GM12878 (cell line): Measurements from ENCODE around the gene WDR93. TPM values are rescaled to one million over a fixed set of nuclear protein-coding genes. Genes with fewer than 3 reads are reported as not detected.

Experiments
- ATAC-seq: fragments of 200-7000 bp; cut with Tn5 transposase; 3 replicates; pipeline ENCODE4 v1.9.1; 2020; ENCODE audit warnings: mild to moderate bottlenecking, moderate library complexity
- BruUV-seq: library from RNA; stranded (reverse); fragments of 400-500 nt; replicated peaks from 2 replicates; lab custom pipeline; 2021; lab: Mats Ljungman, UMichigan
- CTCF ChIA-PET: fragments of 300-600 bp; sonication (Branson Sonifier 250); formaldehyde crosslinking; extraction: SDS; loops from one replicate; lab custom pipeline; 2021; ENCODE audit warnings: inconsistent platforms; lab: Yijun Ruan, JAX
- POLR2A ChIA-PET: fragments of 350-600 bp; formaldehyde crosslinking; extraction: SDS; loops from one replicate; lab custom pipeline; 2021; ENCODE audit warnings: inconsistent platforms; lab: Charles Lee
- RAD21 ChIA-PET: fragments of 300-600 bp; sonication (Branson Sonifier 250); formaldehyde crosslinking; loops from one replicate; lab custom pipeline; 2023; ENCODE audit warnings: antibody characterized with exemption; ENCODE audit not compliant: unreplicated experiment; lab: Charles Lee
- SMC1A ChIA-PET: fragments of 300-600 bp; sonication (Branson Sonifier 250); formaldehyde crosslinking; loops from one replicate; lab custom pipeline; 2023; ENCODE audit not compliant: unreplicated experiment, uncharacterized antibody; lab: Charles Lee
- DNase-seq: peaks from one replicate; pipeline ENCODE4 v3.0.0-alpha.2; 2011; ENCODE audit warnings: low read depth, low spot score
- FAIRE-seq: peaks from 3 replicates; lab custom pipeline; 2011; peaks lifted over from hg19 to GRCh38; lab: Jason Lieb, UNC
- H2AFZ ChIP-seq: 2 replicates; pipeline ENCODE4 v1.6.0; 2011; ENCODE audit warnings: low read depth, low read length, control low read depth; ENCODE audit not compliant: control insufficient read depth
- H3K27ac ChIP-seq: 2 replicates; pipeline ENCODE4 v1.5.1; 2011; ENCODE audit warnings: control low read depth; ENCODE audit not compliant: control insufficient read depth, insufficient read depth
- H3K27me3 ChIP-seq, 2 experiments: replicated peaks in 1 of 2; 2 replicates each; pipeline versions ENCODE4 v1.6.0 to v1.6.1; 2011; ENCODE audit warnings: low read length in 1 of 2; ENCODE audit not compliant: control insufficient read depth in 2 of 2, insufficient read depth in 2 of 2
- H3K36me3 ChIP-seq, 2 experiments: 2 replicates each; pipeline ENCODE4 v1.5.1; 2011; ENCODE audit warnings: low read length in 1 of 2; ENCODE audit not compliant: control insufficient read depth in 2 of 2, insufficient read depth in 2 of 2
- H3K4me1 ChIP-seq: 2 replicates; pipeline ENCODE4 v1.6.1; 2011; ENCODE audit warnings: mild to moderate bottlenecking, low read length, moderate library complexity, mixed read lengths; ENCODE audit not compliant: control insufficient read depth, insufficient read depth
- H3K4me2 ChIP-seq: 2 replicates; pipeline ENCODE4 v1.6.0; 2011; ENCODE audit warnings: control low read depth; ENCODE audit not compliant: control insufficient read depth, insufficient read depth
- H3K4me3 ChIP-seq: fragments of 200-600 bp; sonication (generic); 2 replicates; pipeline ENCODE4 v1.5.1; 2016
- H3K79me2 ChIP-seq: 2 replicates; pipeline ENCODE4 v1.6.0; 2011; ENCODE audit warnings: low read length; ENCODE audit not compliant: control insufficient read depth, insufficient read depth
- H3K9ac ChIP-seq: 2 replicates; pipeline ENCODE4 v1.8.0; 2011; ENCODE audit warnings: low read length, control low read depth, mixed read lengths; ENCODE audit not compliant: control insufficient read depth, insufficient read depth
- H3K9me3 ChIP-seq: replicated peaks from 3 replicates; pipeline ENCODE4 v1.5.1; 2011; ENCODE audit warnings: mild to moderate bottlenecking, low read length; ENCODE audit not compliant: control insufficient read depth, insufficient read depth
- H4K20me1 ChIP-seq: 2 replicates; pipeline ENCODE4 v1.6.0; 2011; ENCODE audit not compliant: control insufficient read depth, insufficient read depth
- ESRRA ChIP-seq: IDR thresholded peaks from 2 replicates; pipeline ENCODE4 v1.6.1; 2012; ENCODE audit warnings: mild to moderate bottlenecking, low read length, improper control_type of control experiment
- EZH2 ChIP-seq: IDR thresholded peaks from 2 replicates; pipeline ENCODE4 v1.6.1; 2012; ENCODE audit warnings: low read depth, mild to moderate bottlenecking, control low read depth, inconsistent platforms, low read length, borderline replicate concordance; ENCODE audit not compliant: control insufficient read depth
- KDM1A ChIP-seq: fragments of 200-600 bp; sonication (generic); IDR thresholded peaks from 2 replicates; pipeline ENCODE4 v1.6.1; 2016; ENCODE audit warnings: borderline replicate concordance
- NFYA ChIP-seq: IDR thresholded peaks from 2 replicates; pipeline ENCODE4 v1.6.1; 2011; ENCODE audit warnings: low read depth, mild to moderate bottlenecking, low read length, improper control_type of control experiment, borderline replicate concordance
- POU2F2 ChIP-seq: IDR thresholded peaks from 3 replicates; pipeline ENCODE4 v1.6.1; 2011; ENCODE audit warnings: low read depth, mild to moderate bottlenecking, low read length, borderline replicate concordance
- RCOR1 ChIP-seq: conservative IDR thresholded peaks from 2 replicates; pipeline ENCODE4 v1.6.1; 2012; ENCODE audit warnings: low read depth, low read length, improper control_type of control experiment
- RFX5 ChIP-seq: IDR thresholded peaks from 2 replicates; pipeline ENCODE4 v1.6.1; 2011; ENCODE audit warnings: low read depth, low read length, improper control_type of control experiment
- RUNX3 ChIP-seq: IDR thresholded peaks from 2 replicates; pipeline ENCODE4 v1.6.1; 2012; ENCODE audit warnings: low read length, inconsistent platforms
- SMARCA5 ChIP-seq: fragments of 450-650 bp; IDR thresholded peaks from 2 replicates; pipeline ENCODE4 v1.6.1; 2017; ENCODE audit warnings: mild to moderate bottlenecking
- SP1 ChIP-seq: IDR thresholded peaks from one replicate; pipeline ENCODE4 v1.6.1; 2011; ENCODE audit warnings: low read depth, low read length
- ZNF384 ChIP-seq: IDR thresholded peaks from 2 replicates; pipeline ENCODE4 v1.6.1; 2012; ENCODE audit warnings: low read depth, mild to moderate bottlenecking, low read length, improper control_type of control experiment, borderline replicate concordance
- ZZZ3 ChIP-seq: IDR thresholded peaks from 2 replicates; pipeline ENCODE4 v1.6.1; 2011; ENCODE audit warnings: low read depth; ENCODE audit not compliant: control insufficient read depth, insufficient read length
- WGBS: methylation state at CpG from one replicate; pipeline ENCODE4 v1.1.6; 2016; ENCODE audit warnings: low lambda C conversion rate; ENCODE audit not compliant: insufficient replicate concordance, insufficient coverage; ENCODE audit errors: missing lambda C conversion rate; 5-methylcytosine and 5-hydroxymethylcytosine counted together
- in situ Hi-C: fragments of 300-500 bp; cut with MboI; formaldehyde crosslinking; loops from 9 replicates; pipeline ENCODE4 v1.14.3; 2018; ENCODE audit warnings: mixed read lengths
- intact Hi-C: fragments of 100-400 bp; cut with micrococcal nuclease; formaldehyde crosslinking; loops from one replicate; pipeline ENCODE4 v1.14.2; 2022; ENCODE audit not compliant: unreplicated experiment
- polyA plus RNA-seq, 11 experiments: library from polyadenylated mRNA; depleted of rRNA in 4 of 11; unstranded in 6 of 11; stranded (reverse) in 5 of 11; fragments of >200 nt; fragmentation: Nextera tagmentation in 4 of 11; fragmentation: Illumina TruSeq in 1 of 11; extraction: Ambion mirVana in 4 of 11; extraction: Trizol in 1 of 11; gene quantifications; 1 replicate in 1 of 11; 2 replicates in 10 of 11; pipeline versions ENCODE4 v1.2.1 to v1.2.3, GENCODE V29; 2011 to 2016; ENCODE audit warnings: inconsistent platforms in 2 of 11, missing spikeins in 2 of 11, low read depth in 1 of 11
- total RNA-seq, 4 experiments: library from RNA; depleted of rRNA in 3 of 4; stranded (reverse); fragments of >200 nt in 3 of 4; fragmentation: Illumina TruSeq in 1 of 4; extraction: Trizol in 1 of 4; gene quantifications; 2 replicates each; pipeline versions ENCODE4 v1.2.1 to v1.2.3, GENCODE V29; 2013 to 2021
- TF ChIP-seq, protein P1 (sequence below): IDR thresholded peaks from 2 replicates; pipeline ENCODE4 v1.6.1; 2012; ENCODE audit warnings: low read depth, low read length, improper control_type of control experiment

WDR93 gene
- total and polyA plus RNA-seq, 10 of the 15 experiments (the other 5 are each of a cell fraction or from before 2014, with no cell fraction given) = not detected

DNA sequence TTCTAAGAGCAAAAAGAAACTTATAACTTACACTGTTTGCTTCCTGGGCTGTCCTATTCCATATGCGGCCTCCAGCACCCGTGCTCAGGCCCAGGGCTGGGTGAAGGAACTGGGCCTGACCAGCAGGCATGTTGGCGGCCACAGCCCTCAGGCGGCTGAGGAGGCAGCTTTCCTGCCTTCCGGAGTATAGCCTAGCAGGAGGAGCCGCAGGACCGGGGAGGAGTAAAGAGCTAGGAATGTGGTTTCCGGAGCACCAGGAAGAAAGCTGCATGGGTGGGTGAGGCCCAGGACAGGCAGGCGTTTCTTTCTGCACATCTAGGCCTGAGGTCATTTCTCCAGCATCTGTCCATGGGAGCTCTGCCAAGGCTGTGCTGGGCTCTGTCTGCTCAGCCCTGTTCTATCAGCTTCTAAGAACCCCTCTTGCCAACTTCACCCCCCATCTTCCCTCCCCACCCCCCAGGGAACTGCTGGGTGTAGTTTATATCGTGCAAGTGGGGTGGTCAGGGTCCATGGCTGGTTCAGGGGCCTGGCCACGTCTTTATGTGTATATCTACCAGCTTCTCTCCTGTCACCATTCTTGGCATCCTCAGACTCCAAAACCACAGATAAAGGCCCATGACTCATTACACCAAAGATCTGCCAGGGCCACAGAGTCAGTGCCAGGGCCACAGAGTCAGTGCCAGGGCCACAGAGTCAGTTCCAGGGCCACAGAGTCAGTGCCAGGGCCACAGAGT is 27.6 kb upstream of the WDR93 start:
- in situ Hi-C loops = no loop called here
- ChIA-PET CTCF (interaction anchor here (0.7 to 1.2 kb wide), 3 partner anchors 10 to 304 kb away, joined by 3 to 4 read pairs (median 3); no protein-coding TSS in a partner anchor), POLR2A (no interaction called here), SMC1A (interaction anchor here (0.6 kb wide), 1 partner anchor 19 kb away, joined by 3 read pairs; no protein-coding TSS in a partner anchor), RAD21 (no interaction called here)
- FAIRE-seq (no peak), DNase-seq (no peak), ATAC-seq (no peak)
- Histone ChIP-seq H3K79me2 (no peaks in the 10 kb centered on the region), H3K27me3 (peaks cover 0 to 2% of the 10 kb centered on the region in 2 experiments; a peak in 1 of 4 replicates), H3K4me2 (no peak overlapping the region), H3K9me3 (no peaks in the 10 kb centered on the region), H3K27ac (no peak overlapping the region), H3K4me1 (no peaks in the 10 kb centered on the region), H2AFZ (no peak overlapping the region), H3K36me3 (no peaks in the 10 kb centered on the region), H3K4me3 (no peak overlapping the region), H3K9ac (no peak overlapping the region), H4K20me1 (no peaks in the 10 kb centered on the region)
- no TSS peak for BruUV-seq
- intact Hi-C loops = no loop called here
- TF ChIP-seq NFYA = no peak
- TF ChIP-seq, protein P1, sequence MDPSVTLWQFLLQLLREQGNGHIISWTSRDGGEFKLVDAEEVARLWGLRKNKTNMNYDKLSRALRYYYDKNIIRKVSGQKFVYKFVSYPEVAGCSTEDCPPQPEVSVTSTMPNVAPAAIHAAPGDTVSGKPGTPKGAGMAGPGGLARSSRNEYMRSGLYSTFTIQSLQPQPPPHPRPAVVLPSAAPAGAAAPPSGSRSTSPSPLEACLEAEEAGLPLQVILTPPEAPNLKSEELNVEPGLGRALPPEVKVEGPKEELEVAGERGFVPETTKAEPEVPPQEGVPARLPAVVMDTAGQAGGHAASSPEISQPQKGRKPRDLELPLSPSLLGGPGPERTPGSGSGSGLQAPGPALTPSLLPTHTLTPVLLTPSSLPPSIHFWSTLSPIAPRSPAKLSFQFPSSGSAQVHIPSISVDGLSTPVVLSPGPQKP = no peak
- TF ChIP-seq KDM1A = no peak
- TF ChIP-seq POU2F2 = no peak
- TF ChIP-seq ESRRA = no peak
- no peak for TF ChIP-seq RUNX3
- TF ChIP-seq ZNF384 = no peak
- TF ChIP-seq RCOR1 = no peak
- no peak for TF ChIP-seq RFX5
- no peak for TF ChIP-seq EZH2
- TF ChIP-seq ZZZ3 = no peak
- TF ChIP-seq SMARCA5 = no peak
- no peak for TF ChIP-seq SP1
- 39% methylated on average over 11 of the region's 11 CpGs for WGBS
